Measurements from ENCODE around the gene LASP1NB.

LASP1NB gene

DNA sequence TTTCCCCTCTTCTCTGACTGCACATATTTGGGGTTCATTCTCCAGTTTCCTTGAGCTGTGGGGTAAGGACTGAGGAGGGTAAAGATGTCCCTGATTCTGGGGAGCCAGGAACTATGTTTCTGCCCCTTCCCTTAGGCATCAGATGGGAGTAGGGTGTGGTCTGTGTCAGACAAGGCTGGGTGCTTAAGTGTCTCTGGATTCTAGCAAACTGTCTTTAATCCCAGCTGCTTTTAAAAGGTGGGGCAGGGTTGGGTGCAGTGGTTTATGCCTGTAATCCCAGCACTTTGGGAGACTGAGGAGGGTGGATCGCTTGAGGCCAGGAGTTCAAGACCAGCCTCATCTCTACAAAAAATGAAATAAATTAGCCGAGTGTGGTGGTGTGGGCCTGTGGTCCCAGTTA lies 42.5 kb upstream of the LASP1NB start (continued):
- TF ChIP-seq, protein P1, sequence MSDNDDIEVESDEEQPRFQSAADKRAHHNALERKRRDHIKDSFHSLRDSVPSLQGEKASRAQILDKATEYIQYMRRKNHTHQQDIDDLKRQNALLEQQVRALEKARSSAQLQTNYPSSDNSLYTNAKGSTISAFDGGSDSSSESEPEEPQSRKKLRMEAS (IDR thresholded peaks at IDR 0.05): no peak
- no peak for TF ChIP-seq FOXA1 (IDR thresholded peaks at IDR 0.05)
- no peak for TF ChIP-seq NR2F2 (IDR thresholded peaks at IDR 0.05)
- no peak for TF ChIP-seq FOXA2 (IDR thresholded peaks at IDR 0.05)
- TF ChIP-seq TAF1 (conservative IDR thresholded peaks at IDR 0.05): no peak
- no peak for TF ChIP-seq RAD21 (IDR thresholded peaks at IDR 0.05)
- TF ChIP-seq, protein P2, sequence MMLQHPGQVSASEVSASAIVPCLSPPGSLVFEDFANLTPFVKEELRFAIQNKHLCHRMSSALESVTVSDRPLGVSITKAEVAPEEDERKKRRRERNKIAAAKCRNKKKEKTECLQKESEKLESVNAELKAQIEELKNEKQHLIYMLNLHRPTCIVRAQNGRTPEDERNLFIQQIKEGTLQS (IDR thresholded peaks at IDR 0.05): no peak

DNA sequence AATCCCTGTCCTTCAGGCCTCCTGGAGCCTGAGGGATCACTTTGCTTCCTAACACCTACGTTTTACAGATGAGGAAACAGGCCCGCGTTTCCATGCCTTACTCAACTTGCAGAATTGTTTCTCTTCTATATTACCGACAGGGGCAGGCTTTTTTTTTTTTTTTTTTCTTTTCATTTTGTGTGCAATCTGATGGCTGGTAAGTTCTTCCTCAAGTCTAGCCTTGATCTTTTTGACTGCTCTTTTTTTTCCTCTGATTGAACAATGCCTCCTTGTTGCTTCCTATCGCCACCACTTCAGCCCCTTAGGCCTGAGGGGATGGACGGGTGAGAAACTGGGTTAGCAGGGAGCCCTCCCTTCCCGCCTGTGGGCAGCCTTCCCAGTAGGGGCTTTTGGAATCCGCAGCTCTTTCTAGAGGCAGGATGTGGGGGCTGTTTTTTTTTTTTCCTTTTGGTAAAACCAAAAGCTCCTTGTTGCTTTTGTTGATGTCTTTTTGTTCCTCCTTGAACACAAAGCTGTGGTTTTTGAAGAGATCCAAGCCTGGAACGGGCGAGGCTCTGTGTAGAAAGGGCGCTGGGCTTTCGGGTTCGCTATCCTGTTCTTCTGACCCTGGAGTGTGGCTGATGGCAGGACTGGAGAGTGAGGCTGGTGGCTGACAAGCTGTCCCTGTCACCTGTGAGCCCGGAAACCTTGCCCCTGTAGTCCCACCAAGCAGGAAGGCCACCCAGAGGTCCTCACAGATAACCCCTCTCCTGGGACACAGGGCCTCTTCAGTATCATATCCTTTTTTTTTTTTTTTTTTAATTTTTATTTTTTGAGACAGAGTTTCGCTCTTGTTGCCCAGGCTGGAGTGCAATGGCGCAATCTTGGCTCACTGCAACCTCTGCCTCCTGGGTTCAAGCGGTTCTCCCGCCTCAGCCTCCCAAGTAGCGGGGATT lies 41.6 kb upstream of the LASP1NB start:
- H3K36me3 ChIP-seq (ENCODE audit: control insufficient read depth in 4 of 4, insufficient read depth in 3 of 4, low read depth in 1 of 4, low read length in 3 of 4): peaks cover 1 to 14% (median 8%) of the 10 kb centered on the region in 4 donors

DNA sequence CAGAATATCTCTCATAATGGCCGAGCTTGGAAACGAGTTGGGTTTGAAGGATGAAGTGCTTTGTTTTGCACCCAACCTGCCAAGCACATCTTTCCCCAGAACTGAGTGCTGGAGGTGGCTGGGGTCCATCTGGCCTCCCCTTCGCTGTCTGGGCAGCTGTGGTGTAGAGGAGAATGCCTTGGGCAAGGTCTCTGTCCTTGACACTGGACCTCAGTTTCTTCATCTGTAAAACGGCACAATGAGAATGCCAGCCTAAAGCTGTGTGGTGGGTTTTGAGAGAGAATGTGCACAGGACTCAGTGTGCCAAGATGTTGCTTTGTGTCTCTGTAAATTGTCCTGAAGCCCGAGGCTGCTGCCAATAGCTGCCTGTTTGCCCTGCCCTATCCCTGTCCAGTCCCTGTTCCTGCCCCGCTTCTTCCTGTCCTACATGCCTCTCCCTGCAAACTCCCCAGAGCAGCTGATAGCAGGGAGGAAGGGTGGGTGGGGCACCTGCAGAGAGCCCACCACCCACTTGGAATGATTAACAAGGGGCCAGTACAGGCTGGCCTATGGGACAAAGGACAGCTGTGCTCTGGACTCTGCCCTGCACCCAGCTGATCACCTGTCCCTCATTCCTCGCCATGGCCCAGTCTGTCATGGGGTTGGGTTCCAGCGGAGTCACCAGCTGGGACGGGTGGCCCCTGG lies 40.2 kb upstream of the LASP1NB start:
- DNase-seq (ENCODE audit: low spot score): peak; percentile 55
- H3K27ac ChIP-seq (ENCODE audit: low read depth in 1 of 2, low read length in 2 of 2): peak overlapping the region in 1 of 2 donors; percentile 19
- no peak for TF ChIP-seq GABPA (IDR thresholded peaks at IDR 0.05 in 1 of 2, conservative IDR thresholded peaks at IDR 0.05 in 1 of 2)
- peak; percentile 81 for TF ChIP-seq SP1 (IDR thresholded peaks at IDR 0.05)
- peak; percentile 98 to 99 for TF ChIP-seq HNF4A (conservative IDR thresholded peaks at IDR 0.05)
- peak; percentile 84 to 86 for TF ChIP-seq RXRA (IDR thresholded peaks at IDR 0.05)
- TF ChIP-seq YY1 (IDR thresholded peaks at IDR 0.05): peak; percentile 45
- TF ChIP-seq, protein P3, sequence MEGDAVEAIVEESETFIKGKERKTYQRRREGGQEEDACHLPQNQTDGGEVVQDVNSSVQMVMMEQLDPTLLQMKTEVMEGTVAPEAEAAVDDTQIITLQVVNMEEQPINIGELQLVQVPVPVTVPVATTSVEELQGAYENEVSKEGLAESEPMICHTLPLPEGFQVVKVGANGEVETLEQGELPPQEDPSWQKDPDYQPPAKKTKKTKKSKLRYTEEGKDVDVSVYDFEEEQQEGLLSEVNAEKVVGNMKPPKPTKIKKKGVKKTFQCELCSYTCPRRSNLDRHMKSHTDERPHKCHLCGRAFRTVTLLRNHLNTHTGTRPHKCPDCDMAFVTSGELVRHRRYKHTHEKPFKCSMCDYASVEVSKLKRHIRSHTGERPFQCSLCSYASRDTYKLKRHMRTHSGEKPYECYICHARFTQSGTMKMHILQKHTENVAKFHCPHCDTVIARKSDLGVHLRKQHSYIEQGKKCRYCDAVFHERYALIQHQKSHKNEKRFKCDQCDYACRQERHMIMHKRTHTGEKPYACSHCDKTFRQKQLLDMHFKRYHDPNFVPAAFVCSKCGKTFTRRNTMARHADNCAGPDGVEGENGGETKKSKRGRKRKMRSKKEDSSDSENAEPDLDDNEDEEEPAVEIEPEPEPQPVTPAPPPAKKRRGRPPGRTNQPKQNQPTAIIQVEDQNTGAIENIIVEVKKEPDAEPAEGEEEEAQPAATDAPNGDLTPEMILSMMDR (IDR thresholded peaks at IDR 0.05; ENCODE audit: low read depth, low read length, missing input control): no peak
- no peak for TF ChIP-seq EGR1 (IDR thresholded peaks at IDR 0.05; ENCODE audit: low read depth in 2 of 2)
- no peak for TF ChIP-seq TAF1 (conservative IDR thresholded peaks at IDR 0.05)
- TF ChIP-seq RAD21 (IDR thresholded peaks at IDR 0.05): peak in 1 of 2 donors; percentile 39
- TF ChIP-seq, protein P2 (IDR thresholded peaks at IDR 0.05): no peak
- TF ChIP-seq JUND (IDR thresholded peaks at IDR 0.05): no peak
- peak; percentile 38 for TF ChIP-seq NR2F2 (IDR thresholded peaks at IDR 0.05)
- TF ChIP-seq, protein P4, sequence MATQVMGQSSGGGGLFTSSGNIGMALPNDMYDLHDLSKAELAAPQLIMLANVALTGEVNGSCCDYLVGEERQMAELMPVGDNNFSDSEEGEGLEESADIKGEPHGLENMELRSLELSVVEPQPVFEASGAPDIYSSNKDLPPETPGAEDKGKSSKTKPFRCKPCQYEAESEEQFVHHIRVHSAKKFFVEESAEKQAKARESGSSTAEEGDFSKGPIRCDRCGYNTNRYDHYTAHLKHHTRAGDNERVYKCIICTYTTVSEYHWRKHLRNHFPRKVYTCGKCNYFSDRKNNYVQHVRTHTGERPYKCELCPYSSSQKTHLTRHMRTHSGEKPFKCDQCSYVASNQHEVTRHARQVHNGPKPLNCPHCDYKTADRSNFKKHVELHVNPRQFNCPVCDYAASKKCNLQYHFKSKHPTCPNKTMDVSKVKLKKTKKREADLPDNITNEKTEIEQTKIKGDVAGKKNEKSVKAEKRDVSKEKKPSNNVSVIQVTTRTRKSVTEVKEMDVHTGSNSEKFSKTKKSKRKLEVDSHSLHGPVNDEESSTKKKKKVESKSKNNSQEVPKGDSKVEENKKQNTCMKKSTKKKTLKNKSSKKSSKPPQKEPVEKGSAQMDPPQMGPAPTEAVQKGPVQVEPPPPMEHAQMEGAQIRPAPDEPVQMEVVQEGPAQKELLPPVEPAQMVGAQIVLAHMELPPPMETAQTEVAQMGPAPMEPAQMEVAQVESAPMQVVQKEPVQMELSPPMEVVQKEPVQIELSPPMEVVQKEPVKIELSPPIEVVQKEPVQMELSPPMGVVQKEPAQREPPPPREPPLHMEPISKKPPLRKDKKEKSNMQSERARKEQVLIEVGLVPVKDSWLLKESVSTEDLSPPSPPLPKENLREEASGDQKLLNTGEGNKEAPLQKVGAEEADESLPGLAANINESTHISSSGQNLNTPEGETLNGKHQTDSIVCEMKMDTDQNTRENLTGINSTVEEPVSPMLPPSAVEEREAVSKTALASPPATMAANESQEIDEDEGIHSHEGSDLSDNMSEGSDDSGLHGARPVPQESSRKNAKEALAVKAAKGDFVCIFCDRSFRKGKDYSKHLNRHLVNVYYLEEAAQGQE (IDR thresholded peaks at IDR 0.05): no peak
- TF ChIP-seq, protein P1 (IDR thresholded peaks at IDR 0.05): no peak
- TF ChIP-seq HNF4G (IDR thresholded peaks at IDR 0.05): peak; percentile 85
- H3K9me3 ChIP-seq (ENCODE audit: control insufficient read depth in 4 of 4, low read length in 3 of 4): no peaks in the 10 kb centered on the region
- H3K9ac ChIP-seq (ENCODE audit: low read depth in 1 of 2, low read length in 2 of 2): no peak overlapping the region
- WGBS: 47% methylated on average over 9 of the region's 9 CpGs
- H3K36me3 ChIP-seq (ENCODE audit: control insufficient read depth in 4 of 4, insufficient read depth in 3 of 4, low read depth in 1 of 4, low read length in 3 of 4): peaks cover 2 to 12% (median 6%) of the 10 kb centered on the region in 4 donors
- H3K27me3 ChIP-seq (ENCODE audit: control insufficient read depth in 4 of 4, insufficient read depth in 4 of 4, low read length in 3 of 4): no peaks in the 10 kb centered on the region
- H3K4me1 ChIP-seq (ENCODE audit: control insufficient read depth in 4 of 4, insufficient read depth in 4 of 4, low read length in 3 of 4): peaks cover 36 to 68% (median 50%) of the 10 kb centered on the region in 4 donors
- H3K4me3 ChIP-seq (ENCODE audit: low read depth in 1 of 3, low read length in 3 of 3): no peak overlapping the region

More for the DNA sequence above, 41.6 kb upstream of the LASP1NB start:
- no peak overlapping the region for H3K4me3 ChIP-seq (ENCODE audit: low read depth in 1 of 3, low read length in 3 of 3)
- DNase-seq (ENCODE audit: low spot score): no peak
- H3K4me1 ChIP-seq (ENCODE audit: control insufficient read depth in 4 of 4, insufficient read depth in 4 of 4, low read length in 3 of 4): peaks cover 43 to 76% (median 56%) of the 10 kb centered on the region in 4 donors
- WGBS: 67% methylated on average over 19 of the region's 19 CpGs
- no peaks in the 10 kb centered on the region for H3K9me3 ChIP-seq (ENCODE audit: control insufficient read depth in 4 of 4, low read length in 3 of 4)
- no peak overlapping the region for H3K27ac ChIP-seq (ENCODE audit: low read depth in 1 of 2, low read length in 2 of 2)
- no peak overlapping the region for H3K9ac ChIP-seq (ENCODE audit: low read depth in 1 of 2, low read length in 2 of 2)
- no peaks in the 10 kb centered on the region for H3K27me3 ChIP-seq (ENCODE audit: control insufficient read depth in 4 of 4, insufficient read depth in 4 of 4, low read length in 3 of 4)
- peak in 1 of 2 donors; percentile 26 for TF ChIP-seq HNF4A (conservative IDR thresholded peaks at IDR 0.05)
- TF ChIP-seq NR2F2 (IDR thresholded peaks at IDR 0.05): peak; percentile 71
- TF ChIP-seq, protein P1 (IDR thresholded peaks at IDR 0.05): no peak
